HG03139 (cell line): ENCODE measurements around the gene SYNGR3.
"Not testable (repeated sequence)": the region's sequence is repeated elsewhere in the genome, so short reads cannot be mapped to it uniquely, and the experiment has no call there.

Experiments
- ATAC-seq: cut with Tn5 transposase; IDR thresholded peaks from one replicate; pipeline ENCODE4 v1.9.1; 2021; ENCODE audit not compliant: unreplicated experiment

SYNGR3 gene

GRCh38 chr16:1959269-1960039 lies 30.3 kb upstream of the SYNGR3 start, which contains the start of gene NDUFB10:
Gene NDUFB10 (plus strand): TSS chr16:1959538. CDS start chr16:1959625, 87 bp downstream.
- peak; percentile 45 for ATAC-seq

DNA sequence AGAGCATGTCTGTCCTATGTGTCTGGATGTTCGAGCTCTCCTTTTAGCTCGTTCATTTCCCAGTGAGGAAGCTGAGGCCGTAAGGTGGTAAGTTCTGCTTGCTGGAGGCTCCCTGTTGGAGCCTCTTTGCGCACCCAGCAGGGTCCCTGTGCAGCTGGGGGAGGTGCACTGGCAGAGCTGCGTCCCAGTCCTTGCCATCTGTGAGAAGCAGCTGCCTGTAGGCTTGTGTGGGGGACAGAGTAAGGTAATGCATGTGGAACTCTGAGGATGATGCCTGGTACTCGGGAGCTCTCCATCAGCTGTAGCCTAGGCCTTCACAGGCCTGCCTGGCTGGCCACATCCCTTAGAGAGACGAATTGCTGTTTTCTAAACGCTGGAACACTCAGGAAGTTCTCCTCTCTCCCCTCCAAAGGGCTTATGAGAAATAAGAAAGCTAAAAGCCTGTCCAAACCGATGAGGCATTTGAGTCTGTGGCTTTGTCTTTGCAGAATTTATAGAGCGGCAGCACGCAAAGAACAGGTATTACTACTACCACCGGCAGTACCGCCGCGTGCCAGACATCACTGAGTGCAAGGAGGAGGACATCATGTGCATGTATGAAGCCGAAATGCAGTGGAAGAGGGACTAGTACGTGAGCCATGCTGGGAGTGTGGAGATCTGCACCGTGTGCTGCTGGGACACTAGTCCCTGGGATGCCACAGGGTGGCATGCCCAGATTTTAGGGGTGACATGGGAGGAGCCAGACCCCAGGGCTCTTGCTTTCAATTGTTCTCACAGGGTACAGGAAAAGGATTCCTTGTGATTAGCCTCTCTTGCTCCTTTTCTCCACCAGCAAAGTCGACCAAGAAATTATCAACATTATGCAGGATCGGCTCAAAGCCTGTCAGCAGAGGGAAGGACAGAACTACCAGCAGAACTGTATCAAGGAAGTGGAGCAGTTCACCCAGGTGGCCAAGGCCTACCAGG lies 28.8 kb upstream of the SYNGR3 start:
- no peak for ATAC-seq

- ATAC-seq, result no peak
These were observed 28.1 kb upstream of the SYNGR3 start for GRCh38 chr16:1961651-1962067.

DNA sequence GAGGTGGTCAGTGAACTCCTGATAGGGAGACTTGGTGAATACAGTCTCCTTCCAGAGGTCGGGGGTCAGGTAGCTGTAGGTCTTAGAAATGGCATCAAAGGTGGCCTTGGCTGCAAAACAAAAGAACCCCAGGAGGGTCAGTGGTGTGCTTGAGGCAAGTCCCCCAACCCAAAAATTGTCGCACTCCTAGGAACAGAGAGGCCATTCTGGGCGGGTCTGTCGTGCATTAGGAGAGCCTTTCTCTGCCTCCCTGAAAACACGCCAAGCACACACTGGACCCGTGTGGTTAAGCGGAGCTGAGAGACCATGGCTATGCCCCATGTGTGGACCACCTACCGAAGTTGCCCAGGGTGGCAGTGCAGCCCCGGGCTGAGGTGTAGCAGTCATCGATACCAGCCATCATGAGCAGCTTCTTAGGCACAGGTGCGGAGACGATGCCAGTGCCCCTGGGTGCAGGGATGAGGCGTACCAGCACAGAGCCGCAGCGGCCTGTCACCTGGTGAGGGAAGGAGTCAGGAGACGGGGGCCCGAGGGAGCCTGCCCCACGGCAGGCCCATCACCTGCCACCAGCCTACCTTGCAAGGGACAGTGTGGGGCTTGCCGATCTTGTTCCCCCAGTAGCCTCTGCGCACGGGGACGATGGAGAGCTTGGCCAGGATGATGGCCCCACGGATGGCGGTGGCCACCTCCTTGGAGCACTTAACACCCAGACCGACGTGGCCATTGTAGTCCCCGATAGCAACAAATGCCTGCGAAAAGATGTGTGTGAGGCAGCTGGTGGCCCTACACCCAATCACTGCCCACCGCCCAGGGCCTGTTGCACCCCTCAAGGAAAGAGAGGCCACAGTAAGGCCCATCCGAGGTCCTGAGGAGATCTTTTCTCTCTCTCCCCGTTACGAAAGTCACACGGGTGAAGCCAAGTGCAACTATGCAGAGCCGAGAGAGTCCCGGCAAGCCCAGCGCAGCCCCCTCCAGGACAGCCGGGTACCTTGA lies 27.3 kb upstream of the SYNGR3 start:
- not testable (repeated sequence) for ATAC-seq

DNA sequence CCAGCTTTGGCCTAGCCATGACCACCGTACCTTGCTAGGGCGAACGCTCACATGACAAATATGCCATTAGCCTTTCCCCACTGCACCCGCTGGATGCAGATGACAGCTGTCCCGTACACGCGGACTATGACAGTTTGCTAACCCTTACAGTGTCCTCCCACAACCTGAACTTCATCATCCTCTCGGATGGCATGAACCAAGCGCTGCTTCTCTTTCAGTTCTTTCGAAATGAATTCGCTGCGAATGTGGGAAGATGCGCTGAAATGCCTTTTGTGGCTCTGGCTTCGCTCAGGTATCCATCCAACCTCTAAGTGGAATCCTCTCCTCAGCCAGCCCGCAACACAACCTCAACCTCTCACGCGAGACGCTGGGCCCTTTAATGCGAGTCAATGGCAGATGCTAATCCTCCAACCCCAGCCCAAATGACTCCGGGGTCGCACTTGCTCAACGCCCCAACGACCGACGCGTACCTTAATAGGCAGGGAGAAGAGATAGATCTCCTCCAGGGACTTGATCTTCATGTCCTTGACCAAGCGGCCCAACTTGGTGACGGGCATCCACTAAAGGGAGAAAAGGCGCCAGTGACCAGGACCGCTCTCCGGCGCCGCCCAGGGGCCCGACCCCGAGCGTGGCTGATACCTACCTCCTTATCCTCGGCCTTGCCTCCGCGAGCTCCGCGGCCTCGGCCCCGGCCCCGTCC lies 25.8 kb upstream of the SYNGR3 start:
- no peak for ATAC-seq

DNA sequence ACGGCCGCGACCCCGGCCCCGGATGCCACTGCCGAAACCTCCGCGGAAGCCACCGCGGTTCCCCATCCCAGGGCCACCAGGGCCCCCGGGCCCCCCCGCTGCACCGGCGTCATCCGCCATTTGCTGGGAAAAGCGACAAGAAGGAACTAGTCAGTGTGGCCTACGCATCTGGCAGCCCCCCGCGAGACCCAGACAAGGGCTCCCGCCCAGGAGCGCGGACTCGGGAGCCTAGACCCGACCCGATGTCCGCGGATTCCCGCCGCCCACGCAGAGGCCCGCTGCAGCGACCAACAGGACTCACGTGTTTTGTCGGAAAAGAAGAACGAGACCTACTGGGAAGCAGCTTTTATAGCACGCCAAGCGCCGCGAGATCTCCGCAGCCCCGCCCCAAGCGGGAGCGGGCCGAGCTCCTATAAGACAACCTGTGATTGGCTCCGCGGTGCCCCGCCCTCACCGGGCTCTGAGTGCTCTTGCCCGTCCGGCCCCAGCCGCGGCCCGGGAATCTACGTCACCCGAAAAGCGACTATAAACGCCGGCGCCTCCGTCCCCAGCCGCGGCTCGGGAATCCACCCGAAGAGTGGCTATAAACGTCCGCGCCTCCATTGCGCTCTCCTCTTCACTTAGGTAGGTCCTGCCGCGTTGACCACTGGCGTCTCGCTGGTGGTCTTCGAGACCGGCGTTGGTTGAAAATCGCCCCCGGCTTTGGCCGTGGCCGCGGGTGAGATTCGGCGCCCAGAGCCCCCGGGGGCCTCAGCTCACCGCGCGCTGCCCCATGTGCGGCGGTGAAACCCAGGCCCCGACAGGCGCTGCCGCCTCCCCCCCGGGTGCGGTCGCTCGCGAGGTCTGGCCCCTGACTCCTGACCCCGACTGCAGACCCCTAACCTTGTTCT lies 25.0 kb upstream of the SYNGR3 start, which contains the start of gene RPS2:
Gene RPS2, minus strand, starts transcription at position 321 of the 890 bp plus-strand sequence. Its CDS starts 201 bp downstream, at position 120.
- ATAC-seq, result peak; percentile 85

DNA sequence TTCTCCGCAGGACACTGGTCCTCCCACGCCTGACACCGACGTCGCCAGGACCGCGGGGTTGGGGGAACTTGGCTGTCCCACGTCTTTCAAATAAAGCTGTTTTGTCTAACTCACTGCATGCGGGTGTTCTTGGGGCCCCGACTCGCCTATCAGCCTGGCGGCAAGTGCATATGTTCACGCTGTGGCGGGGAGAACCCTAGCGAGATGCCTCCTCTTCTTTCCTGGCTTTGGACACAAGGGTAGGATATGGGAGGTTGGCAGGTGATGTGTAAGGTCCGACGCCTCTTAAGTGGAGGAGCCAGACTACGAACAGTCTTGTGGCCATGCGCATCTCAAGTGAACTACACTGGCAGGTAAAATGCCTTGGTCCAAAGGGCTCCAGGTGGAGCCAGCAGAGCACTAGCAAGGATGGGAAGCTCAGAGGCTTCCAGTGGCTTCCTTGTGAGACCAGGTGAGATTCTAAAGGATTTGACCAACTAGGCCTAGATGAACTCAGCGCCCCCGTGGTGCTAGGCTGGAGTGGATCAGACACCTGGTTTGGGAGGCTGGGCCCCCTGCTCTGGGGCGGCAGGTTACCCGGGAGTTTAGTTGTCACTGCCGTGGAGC lies 24.3 kb upstream of the SYNGR3 start:
- no peak for ATAC-seq

DNA sequence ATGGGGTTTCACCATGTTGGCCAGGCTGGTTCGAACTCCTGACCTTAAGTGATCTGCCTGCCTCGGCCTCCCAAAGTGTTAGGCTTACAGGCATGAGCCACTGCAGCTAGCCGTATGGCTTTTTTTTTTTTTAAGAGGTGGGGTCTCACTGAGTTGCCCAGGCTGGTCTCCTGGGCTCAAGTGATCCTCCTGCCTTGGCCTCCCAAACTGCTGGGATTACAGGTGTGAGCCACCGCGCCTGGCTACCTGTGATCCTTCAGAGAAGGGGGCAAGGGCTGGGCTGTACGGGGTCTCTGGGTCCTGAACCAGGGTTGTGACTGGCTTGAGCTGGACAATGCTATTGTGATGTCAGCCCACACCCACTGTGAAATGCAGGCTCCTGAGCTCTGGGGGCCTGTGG lies 23.3 kb upstream of the SYNGR3 start, which contains the start of gene RNF151:
Gene RNF151, plus strand, starts transcription at position 397 of the 400 bp plus-strand sequence. CDS start 26 bp downstream, outside the sequence.
- no peak for ATAC-seq

GRCh38 chr16:1968146-1968953 lies 21.4 kb upstream of the SYNGR3 start:
- no peak for ATAC-seq

GRCh38 chr16:1971796-1972489 lies 17.8 kb upstream of the SYNGR3 start, which contains the start of gene TBL3:
Gene TBL3 (plus strand): TSS chr16:1972053. CDS start chr16:1972165, 112 bp downstream.
- ATAC-seq, result peak; percentile 80

DNA sequence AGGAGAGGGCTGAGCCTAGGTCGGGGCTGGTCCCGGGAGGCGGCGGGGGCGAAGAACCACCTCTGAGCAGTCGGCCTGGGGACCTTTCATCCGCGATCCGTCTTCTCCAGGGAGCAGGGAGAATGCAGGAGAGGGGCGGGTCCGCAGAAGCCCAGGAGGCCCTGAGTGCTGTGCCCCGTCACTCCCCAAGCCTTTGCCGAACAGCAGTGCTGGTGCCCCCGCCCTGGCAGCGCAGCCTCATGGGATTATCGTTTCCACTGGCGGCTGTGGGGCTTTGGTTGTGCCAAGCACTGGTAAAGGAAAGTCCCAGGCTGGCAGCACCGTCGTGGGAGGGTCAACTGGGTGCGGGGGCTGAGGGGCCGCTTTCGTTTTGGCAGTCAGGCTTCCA lies 17.3 kb upstream of the SYNGR3 start:
- no peak for ATAC-seq

DNA sequence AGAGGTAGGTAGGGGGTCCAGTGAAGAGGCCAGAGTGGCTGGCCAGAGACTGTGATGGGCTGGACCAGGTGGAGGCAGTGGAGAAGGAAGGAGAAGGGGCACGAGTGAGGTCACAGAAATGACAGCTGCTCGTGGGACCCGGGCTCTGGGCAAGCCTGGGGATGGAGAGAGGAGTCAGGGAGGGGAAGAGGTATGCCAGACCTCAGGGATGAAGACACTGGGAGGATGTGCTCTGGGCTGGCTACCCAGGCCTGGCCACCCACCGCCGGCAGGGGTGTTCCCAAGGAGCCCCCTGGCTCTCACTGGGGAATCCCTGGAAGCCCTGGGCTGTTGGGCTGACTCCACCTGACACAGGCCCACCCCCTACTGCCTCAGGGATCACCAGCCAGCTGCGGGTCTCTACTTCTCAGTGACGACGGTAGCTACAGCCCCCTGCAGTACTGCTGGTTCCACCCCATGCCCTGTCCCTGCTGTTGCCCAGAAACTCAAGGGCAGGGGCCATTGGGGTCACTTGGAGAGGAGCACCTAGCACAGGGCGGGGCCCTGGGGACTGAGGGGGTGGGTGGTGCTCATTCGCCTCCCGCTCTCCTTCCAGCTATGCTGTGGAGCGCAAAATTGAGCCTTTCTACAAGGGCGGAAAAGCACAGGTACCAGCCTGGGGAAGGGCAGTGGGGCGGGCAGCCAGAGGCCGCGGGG lies 16.2 kb upstream of the SYNGR3 start:
- ATAC-seq, result no peak

- ATAC-seq, result no peak
These were observed 15.4 kb upstream of the SYNGR3 start for GRCh38 chr16:1974157-1975070.

DNA sequence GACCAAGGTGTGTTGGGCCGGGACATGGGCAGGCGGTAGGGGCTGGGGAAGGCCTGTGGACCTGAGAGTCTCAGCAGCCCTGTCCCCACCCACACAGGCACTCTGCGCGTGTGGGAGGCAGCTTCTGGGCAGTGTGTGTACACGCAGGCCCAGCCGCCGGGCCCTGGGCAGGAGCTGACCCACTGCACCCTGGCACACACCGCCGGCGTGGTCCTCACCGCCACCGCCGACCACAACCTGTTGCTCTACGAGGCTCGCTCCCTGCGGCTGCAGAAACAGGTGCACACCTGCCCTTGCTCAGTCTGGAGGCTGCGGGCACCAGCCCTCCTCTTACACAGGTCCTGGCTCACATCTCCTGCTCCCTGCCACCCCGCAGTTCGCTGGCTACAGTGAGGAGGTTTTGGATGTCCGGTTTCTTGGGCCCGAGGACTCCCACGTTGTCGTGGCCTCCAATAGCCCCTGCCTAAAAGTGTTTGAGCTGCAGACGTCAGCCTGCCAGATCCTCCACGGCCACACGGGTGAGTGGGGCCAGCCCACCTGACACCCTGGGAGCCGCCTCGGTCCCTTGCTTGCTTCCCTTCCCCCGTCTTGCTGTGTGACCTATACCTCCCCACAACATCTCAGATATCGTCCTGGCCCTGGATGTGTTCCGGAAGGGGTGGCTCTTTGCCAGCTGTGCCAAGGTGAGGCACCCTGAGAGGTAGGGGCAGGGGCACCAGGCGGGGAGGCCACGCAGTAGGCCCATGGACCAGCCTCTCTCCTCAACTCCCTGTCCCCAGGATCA lies 14.1 kb upstream of the SYNGR3 start:
- ATAC-seq, result no peak

DNA sequence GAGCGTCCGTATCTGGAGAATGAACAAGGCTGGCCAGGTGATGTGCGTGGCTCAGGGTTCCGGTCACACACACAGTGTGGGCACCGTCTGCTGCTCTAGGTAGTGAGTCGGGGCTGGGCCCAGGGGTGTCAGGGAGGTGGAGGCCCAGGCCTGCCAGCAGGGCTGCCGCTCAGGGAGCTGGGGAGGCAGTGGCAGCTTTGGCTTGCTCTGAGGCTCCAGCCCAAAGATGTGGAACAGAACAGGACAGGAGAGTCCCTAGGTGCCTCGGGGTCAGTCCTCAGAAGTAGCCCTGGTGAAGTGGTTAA lies 13.6 kb upstream of the SYNGR3 start:
- no peak for ATAC-seq
